HG03025 (cell line): ENCODE results near the gene TMPRSS2.

Experiments used
- ATAC-seq: cut with Tn5 transposase; IDR thresholded peaks from one replicate; pipeline ENCODE4 v1.9.1; 2021; ENCODE audit warnings: mild to moderate bottlenecking, moderate library complexity; ENCODE audit not compliant: unreplicated experiment, low FRiP score

Gene TMPRSS2

GRCh38 chr21:41510500-41510899 lies 2.5 kb upstream of the TMPRSS2 start:
- ATAC-seq, result no peak

GRCh38 chr21:41509733-41510132 lies 1.8 kb upstream of the TMPRSS2 start:
- ATAC-seq, result no peak

GRCh38 chr21:41509145-41509496 lies 1.2 kb upstream of the TMPRSS2 start:
- no peak for ATAC-seq

GRCh38 chr21:41508415-41509144 lies 622 bp upstream of the TMPRSS2 start:
- ATAC-seq, result no peak

- ATAC-seq, result no peak
These were observed 1.1 kb downstream of the TMPRSS2 start for GRCh38 chr21:41506611-41507520.

GRCh38 chr21:41506005-41506594 lies 1.9 kb downstream of the TMPRSS2 start:
- ATAC-seq, result no peak

GRCh38 chr21:41504030-41504429 lies 3.9 kb downstream of the TMPRSS2 start:
- ATAC-seq, result no peak

- ATAC-seq, result no peak
These were observed 4.6 kb downstream of the TMPRSS2 start for GRCh38 chr21:41503331-41503730.

GRCh38 chr21:41501919-41502318 lies 6.0 kb downstream of the TMPRSS2 start:
- ATAC-seq, result no peak

- ATAC-seq, result no peak
These were observed 7.0 kb downstream of the TMPRSS2 start for GRCh38 chr21:41500931-41501381.

GRCh38 chr21:41500363-41500762 lies 7.6 kb downstream of the TMPRSS2 start:
- ATAC-seq, result no peak

GRCh38 chr21:41499920-41500319 lies 8.0 kb downstream of the TMPRSS2 start:
- no peak for ATAC-seq

GRCh38 chr21:41497788-41498187 lies 10.2 kb downstream of the TMPRSS2 start:
- no peak for ATAC-seq

GRCh38 chr21:41497008-41497407 lies 10.9 kb downstream of the TMPRSS2 start:
- no peak for ATAC-seq

- no peak for ATAC-seq
These were observed 13.7 kb downstream of the TMPRSS2 start for GRCh38 chr21:41494242-41494641.

GRCh38 chr21:41491412-41491811 lies 16.5 kb downstream of the TMPRSS2 start:
- ATAC-seq, result no peak

GRCh38 chr21:41490330-41490729 lies 17.6 kb downstream of the TMPRSS2 start:
- ATAC-seq, result no peak

- ATAC-seq, result no peak
These were observed 18.6 kb downstream of the TMPRSS2 start for GRCh38 chr21:41489329-41489728.

- no peak for ATAC-seq
These were observed 19.9 kb downstream of the TMPRSS2 start for GRCh38 chr21:41488080-41488479.

GRCh38 chr21:41487082-41487481 lies 20.9 kb downstream of the TMPRSS2 start:
- ATAC-seq, result no peak

- ATAC-seq, result no peak
These were observed 24.0 kb downstream of the TMPRSS2 start for GRCh38 chr21:41483973-41484372.
